ENCODE measurements around the gene FAM118A.

- TF ChIP-seq POLR2A (IDR thresholded peaks at IDR 0.05), result no peak
- TF ChIP-seq CTCF (IDR thresholded peaks at IDR 0.05), result no peak
- no peak for TF ChIP-seq EP300 (IDR thresholded peaks at IDR 0.05)
- TF ChIP-seq POLR2AphosphoS5 (IDR thresholded peaks at IDR 0.05), result no peak
Measured at GRCh38 chr22:45298934-45299505, 10.7 kb upstream of the FAM118A start.

Measured in stomach (tissue), 4 donors.